Astrocyte of the cerebellum (primary cell): Measurements from ENCODE around the gene ADORA2A.
"Not testable (repeated sequence)": the region's sequence is repeated elsewhere in the genome, so short reads cannot be mapped to it uniquely, and the experiment has no call there.

Experiments
- DNase-seq: peaks from one replicate; pipeline ENCODE4 v3.0.0-alpha.2; 2011; ENCODE audit warnings: low read depth
- H3K4me3 ChIP-seq: 2 replicates; pipeline ENCODE4 v1.5.1; 2011; ENCODE audit warnings: mild to moderate bottlenecking, low read depth, low read length, moderate library complexity
- CTCF ChIP-seq: IDR thresholded peaks from 2 replicates; pipeline ENCODE4 v1.5.1; 2012; ENCODE audit warnings: low read length, low read depth, moderate library complexity, mild to moderate bottlenecking; ENCODE audit errors: missing control alignments
- in situ Hi-C: cut with HindIII; loops from 2 replicates; pipeline ENCODE4 v1.10.0; 2017; ENCODE audit warnings: low sequenced_read_pairs

Gene ADORA2A

GRCh38 chr22:24485170-24485569 lies 57.8 kb downstream of the ADORA2A start:
- no peak for DNase-seq
- H3K4me3 ChIP-seq: no peak overlapping the region
- no peak for TF ChIP-seq CTCF
- in situ Hi-C loops: no loop called here

DNA sequence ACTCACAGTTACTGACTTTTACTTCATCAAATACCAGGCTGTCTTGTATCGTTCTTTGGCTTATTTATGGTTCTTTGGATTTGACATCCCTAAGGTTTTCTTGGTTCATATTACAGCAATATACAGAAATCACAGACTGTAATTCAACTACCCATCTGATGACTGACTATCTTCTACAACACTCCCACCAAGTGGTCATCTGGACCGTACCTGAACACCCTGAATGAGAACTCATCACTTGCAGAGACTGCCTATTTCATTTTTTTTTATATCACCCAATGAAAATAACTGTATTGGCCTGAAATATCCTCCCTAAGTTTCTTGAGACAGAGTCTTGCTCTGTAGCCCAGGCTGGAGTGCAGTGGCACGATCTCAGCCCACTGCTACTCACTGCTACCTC lies 58.2 kb downstream of the ADORA2A start:
- peak; percentile 20 for TF ChIP-seq CTCF
- H3K4me3 ChIP-seq: no peak overlapping the region
- in situ Hi-C loops: no loop called here
- DNase-seq: no peak

- in situ Hi-C loops: no loop called here
- DNase-seq: peak; percentile 62
- no peak overlapping the region for H3K4me3 ChIP-seq
- no peak for TF ChIP-seq CTCF
Observed at GRCh38 chr22:24486501-24486921, 59.1 kb downstream of the ADORA2A start.

DNA sequence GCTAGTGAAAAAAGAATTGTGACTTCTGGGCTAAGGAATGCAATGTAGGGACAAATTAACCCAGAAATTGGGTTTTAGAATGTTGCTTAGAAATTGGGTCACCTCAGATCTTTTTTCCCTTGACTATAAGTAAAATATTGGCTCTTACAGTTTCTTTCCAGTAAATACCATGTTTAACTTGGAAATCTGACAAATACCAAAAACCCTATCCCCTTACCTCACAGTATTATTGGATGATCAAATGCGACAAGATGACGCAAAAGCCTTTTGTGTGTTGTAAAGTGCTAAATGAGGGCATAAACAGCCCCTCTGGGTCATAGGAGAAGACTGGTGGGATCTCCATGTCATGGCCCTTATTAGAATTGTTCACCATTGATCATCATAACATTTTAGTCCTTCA lies 61.6 kb downstream of the ADORA2A start:
- in situ Hi-C loops: no loop called here
- no peak overlapping the region for H3K4me3 ChIP-seq
- peak; percentile 11 for DNase-seq
- no peak for TF ChIP-seq CTCF

DNA sequence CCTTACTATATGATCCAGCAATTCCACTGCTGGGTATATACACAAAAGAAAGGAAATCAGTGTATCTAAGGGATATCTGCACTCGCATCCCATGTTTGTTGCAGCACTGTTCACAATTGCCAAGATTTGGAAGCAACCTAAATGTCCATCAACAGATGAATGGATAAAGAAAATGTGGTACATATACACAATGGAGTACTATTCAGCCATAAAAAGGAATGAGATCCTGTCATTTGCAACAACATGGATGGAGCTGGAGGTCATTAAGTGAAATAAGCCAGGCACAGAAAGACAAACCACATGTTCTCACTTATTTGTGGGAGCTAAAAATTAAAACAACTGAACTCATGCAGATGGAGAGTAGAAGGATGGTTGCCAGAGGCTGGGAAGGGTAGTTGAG lies 62.0 kb downstream of the ADORA2A start:
- H3K4me3 ChIP-seq, DNase-seq, in situ Hi-C loops: not testable (repeated sequence)
